HG02970 (cell line): ENCODE data around the gene LRP11.
"Not testable (repeated sequence)": the region's sequence is repeated elsewhere in the genome, so short reads cannot be mapped to it uniquely, and the experiment has no call there.

Source experiments
- ATAC-seq: cut with Tn5 transposase; IDR thresholded peaks from one replicate; pipeline ENCODE4 v1.9.1; 2021; ENCODE audit warnings: mild to moderate bottlenecking, moderate library complexity, moderate number of reproducible peaks; ENCODE audit not compliant: unreplicated experiment, low FRiP score

LRP11 gene

GRCh38 chr6:149872233-149872632, 8.1 kb upstream of the LRP11 start:
- no peak for ATAC-seq

- no peak for ATAC-seq
Observed at GRCh38 chr6:149871182-149871581, 7.0 kb upstream of the LRP11 start.

- ATAC-seq, result no peak
Observed at GRCh38 chr6:149869275-149869892, 5.2 kb upstream of the LRP11 start.

- no peak for ATAC-seq
Observed at GRCh38 chr6:149867876-149868640, 3.9 kb upstream of the LRP11 start.

GRCh38 chr6:149864578-149865535, 698 bp upstream of the LRP11 start:
- ATAC-seq, result no peak

DNA sequence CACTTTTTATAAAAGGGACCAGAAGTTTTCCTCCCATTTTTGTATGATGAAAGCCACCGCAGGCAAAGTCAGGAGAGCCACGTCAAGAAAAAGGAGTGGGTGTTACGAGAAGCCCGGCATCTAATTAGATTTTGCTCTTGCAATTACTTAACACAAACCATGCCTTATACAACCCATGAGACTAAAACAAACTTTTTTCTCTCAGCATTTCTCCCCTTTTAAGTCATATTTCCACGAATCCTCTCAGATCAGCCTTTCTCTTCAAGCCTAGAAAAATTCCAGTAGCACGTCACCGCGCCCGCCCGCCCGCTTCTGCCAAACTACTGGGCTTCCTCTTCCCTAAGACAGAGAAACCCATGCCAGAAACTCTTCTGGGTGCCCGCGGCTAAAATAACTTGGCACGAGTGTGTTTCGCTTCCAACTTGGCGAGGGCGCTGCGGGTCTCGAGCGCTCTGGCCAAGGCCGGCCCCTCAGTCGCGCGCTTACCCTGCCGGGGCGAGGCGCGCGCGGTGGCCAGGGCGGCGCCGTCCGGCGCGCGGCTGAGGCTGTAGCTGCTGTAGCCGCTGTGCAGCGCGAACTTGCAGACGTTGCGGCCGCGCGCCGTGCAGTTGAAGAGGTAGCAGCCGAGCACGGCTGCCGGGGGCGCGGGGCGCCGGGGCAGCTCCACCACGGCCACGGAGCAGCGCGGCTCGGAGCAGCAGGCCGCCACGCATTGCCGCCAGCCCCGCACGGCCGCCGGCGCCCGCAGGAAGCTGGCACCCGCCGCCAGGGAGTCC, 1.0 kb downstream of the LRP11 start:
- peak; percentile 15 for ATAC-seq

GRCh38 chr6:149862424-149862738, 1.8 kb downstream of the LRP11 start:
- not testable (repeated sequence) for ATAC-seq

- ATAC-seq, result no peak
Observed at GRCh38 chr6:149861603-149862423, 2.3 kb downstream of the LRP11 start.

GRCh38 chr6:149860834-149861602, 3.1 kb downstream of the LRP11 start:
- ATAC-seq, result no peak

- no peak for ATAC-seq
Observed at GRCh38 chr6:149860513-149860833, 3.7 kb downstream of the LRP11 start.

GRCh38 chr6:149859938-149860337, 4.2 kb downstream of the LRP11 start:
- ATAC-seq, result no peak

DNA sequence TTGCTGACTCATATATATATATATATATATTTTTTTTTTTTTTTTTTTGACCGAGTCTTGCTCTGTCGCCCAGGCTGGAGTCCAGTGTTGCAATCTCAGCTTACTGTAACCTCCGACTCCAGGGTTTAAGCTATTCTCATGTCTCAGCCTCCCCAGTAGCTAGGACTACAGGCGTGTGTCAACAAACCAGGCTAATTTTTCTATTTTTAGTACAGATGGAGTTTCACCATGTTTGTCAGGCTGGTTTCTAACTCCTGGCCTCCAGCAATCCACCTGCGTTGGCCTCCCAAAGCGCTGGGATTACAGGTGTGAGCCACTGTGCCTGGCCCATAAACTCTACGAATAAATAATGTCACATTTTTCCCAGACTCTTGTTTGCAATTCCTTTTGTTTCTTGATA, 4.8 kb downstream of the LRP11 start:
- ATAC-seq, result no peak

- no peak for ATAC-seq
Observed at GRCh38 chr6:149857541-149857940, 6.6 kb downstream of the LRP11 start.

GRCh38 chr6:149856256-149856994, 7.7 kb downstream of the LRP11 start:
- ATAC-seq, result no peak

DNA sequence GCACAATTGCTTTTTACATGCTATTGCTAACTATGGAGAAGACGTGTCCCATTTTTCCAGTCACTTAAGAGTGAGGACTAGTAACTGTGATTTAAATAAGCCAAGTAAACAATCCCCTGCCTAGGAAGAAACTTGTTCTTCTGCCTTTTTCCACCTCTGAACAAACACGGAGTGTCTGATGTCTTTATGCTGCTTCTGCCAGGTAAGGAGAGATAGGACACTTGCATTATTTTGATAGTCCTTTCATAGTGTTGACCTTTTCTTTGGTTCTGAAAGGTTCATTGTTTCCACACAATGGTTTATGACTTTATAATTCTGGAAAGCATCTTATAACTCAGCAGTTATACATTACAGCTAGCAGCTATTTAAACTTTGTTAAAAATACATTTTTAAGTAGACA, 8.4 kb downstream of the LRP11 start:
- no peak for ATAC-seq

- no peak for ATAC-seq
Observed at GRCh38 chr6:149855040-149855654, 9.0 kb downstream of the LRP11 start.

- no peak for ATAC-seq
Observed at GRCh38 chr6:149854532-149854931, 9.6 kb downstream of the LRP11 start.

DNA sequence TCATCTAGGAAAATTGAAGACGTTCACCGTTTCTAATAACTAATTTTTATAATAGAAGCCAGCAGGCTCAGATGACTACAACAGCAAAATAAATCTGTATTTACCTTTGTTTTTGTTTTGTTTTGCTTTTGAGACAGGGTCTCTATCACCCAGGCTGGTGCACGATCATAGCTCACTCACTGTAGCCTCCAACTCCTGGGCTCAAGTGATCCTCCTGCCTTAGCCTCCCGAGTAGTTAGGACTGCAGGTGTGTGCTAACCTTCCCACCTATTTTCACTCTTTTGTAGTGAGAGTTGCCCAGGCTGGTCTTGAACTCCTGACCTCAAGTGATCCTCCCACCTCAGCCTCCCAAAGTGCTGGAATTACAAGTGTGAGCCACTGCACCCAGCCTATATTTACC, 10.1 kb downstream of the LRP11 start:
- not testable (repeated sequence) for ATAC-seq
